SHP77 (cell line): Measurements from ENCODE around the gene MAML2.

ENCODE experiments used
- DNase-seq, 2 experiments: peaks; one replicate each; lab custom pipeline; 2025; lab: John Stamatoyannopoulos, UW

MAML2 gene

DNA sequence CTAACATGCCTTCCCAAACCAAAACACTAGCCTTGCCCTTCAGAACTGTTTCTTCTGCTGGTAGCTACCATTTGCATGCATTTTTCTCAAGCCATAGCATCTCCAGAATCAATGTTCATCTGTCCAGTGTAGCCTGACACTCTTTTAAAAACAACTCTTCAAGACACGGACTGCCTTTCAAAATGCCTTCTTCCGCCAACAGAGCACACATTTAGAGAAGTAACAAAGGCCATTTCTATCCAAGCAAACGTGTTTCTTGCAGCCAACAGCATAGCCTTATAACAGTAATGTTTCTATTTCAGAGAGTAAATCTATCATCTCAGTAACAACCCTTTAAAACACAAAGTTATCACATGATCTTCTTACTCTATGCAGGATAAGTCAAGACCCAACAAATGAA lies 275.8 kb downstream of the MAML2 start:
- no peak for DNase-seq

DNA sequence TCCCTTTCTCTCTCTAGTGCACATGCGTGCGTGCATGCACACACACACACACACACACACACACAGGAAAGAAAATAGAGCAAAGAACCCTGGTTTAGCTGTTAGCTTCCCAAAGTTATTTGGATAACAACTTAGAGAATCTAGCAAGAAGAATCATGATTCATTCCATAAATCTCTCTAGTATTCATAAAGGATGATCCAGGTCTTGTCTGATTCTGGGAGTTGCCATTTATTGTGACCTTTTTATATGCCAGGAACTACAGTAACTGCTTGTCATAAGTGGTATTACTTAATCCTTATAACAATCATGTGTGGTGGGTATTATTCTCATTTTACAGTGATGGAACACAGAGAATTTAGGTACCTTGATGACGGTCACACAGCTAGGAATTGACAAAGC lies 277.6 kb downstream of the MAML2 start:
- DNase-seq: no peak

GRCh38 chr11:96063886-96064285 lies 279.1 kb downstream of the MAML2 start:
- no peak for DNase-seq

DNA sequence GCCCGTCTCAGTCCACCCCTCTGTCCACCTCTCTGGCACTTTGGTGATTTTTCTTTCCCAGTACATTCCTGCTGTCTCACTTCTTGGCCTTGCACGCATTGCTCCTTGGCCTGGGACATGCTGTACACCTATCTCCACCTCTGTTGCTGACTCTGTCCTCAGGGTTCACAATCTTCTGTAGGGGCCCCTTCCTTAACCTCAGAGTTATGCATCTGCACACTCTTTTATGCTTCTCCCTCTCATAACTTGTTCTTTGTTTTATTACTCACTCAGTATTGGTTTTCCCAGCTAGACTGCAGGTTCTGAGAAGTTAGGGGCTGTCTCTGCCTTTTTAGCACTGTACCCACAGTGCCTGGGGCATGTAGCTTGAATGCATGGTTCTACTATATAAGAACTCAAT lies 279.9 kb downstream of the MAML2 start:
- no peak for DNase-seq

DNA sequence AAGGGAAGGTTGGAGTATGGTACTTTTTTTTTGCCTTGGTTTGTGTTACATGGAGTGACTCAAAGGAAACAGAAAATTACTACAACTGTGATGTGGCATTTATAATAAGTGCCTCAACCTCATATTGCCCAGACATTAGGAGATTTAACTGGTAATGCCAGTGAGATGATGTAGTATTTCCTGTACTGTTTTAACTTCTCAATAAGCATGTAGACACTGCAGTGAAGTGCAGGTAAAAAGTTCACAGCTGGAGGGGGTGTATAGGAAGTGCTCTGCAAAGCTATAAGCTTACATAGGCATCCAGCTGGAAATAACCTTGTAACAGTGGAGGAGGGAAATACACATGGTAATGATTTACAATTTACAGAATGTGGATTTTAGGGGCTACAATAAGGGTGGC lies 280.9 kb downstream of the MAML2 start:
- DNase-seq: no peak

DNA sequence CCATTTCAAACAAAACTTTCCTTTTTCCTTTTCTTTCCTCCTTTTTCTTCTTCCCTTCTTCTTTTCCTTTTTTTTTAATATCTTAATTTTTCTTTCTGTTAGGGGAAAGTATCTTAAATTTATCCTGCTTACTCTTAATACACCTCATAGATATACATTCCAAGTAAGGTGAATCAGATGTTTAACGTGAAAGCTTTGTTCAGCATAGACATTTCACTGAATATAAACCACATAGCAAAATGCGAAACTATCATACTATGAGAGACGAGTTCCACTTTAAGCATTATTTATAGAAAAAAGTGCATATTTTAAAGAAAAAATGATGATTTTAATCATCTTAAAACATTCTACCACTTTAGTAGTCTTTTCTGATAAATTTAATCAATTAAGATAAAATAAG lies 281.3 kb downstream of the MAML2 start:
- no peak for DNase-seq

GRCh38 chr11:96061069-96061468 lies 281.9 kb downstream of the MAML2 start:
- no peak for DNase-seq

GRCh38 chr11:96057502-96057901 lies 285.5 kb downstream of the MAML2 start:
- DNase-seq: no peak

DNA sequence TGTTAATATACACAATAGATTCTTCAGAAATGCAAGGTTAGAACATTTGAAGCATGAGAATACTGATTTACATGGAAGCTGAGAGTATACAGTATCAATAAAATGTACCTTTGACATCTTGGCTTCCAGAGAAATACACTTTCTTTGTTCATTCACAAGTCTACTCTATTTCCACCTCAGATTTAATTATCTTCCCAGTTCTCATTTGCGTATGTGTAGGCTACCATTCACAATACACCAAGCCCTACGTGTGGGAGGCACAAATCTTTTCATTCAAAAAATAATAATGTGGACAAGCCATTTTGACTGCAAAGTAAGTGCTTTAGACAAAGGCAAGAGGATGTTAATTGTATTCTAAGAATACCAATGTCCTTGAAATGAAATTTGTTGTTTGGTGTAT lies 286.4 kb downstream of the MAML2 start:
- no peak for DNase-seq

DNA sequence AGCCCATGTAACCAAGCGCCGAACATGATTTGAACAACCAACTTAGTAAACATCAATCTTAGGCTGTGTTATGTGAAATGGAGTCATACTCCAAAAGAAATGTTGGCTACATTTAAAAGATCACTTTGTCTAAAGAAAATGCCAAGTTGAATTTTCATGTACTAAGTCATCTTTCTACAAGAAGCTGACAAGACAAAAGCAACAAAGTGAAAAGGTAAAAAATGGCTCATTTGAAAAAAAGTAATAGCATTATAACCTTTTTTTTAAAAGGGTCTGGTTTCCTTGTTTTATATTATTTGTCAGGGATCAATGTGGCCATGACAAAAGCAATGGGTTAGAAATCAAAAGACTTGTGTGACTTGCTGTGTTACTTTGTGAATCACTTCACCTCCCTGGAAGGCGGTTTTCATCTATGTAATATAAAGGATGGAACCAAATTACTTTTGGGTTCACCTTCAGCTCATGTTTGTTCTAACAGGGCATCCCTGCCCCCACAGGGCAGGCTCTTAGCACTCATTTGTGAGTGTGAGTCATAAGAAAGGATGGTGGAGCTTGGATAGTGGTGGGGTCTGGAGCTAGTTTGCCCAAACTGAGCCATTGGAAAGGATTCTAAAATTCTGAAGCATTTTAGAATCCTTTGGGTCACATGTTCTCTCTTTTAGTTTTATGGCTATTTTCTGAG lies 287.1 kb downstream of the MAML2 start:
- DNase-seq: no peak

GRCh38 chr11:96054870-96055705 lies 287.9 kb downstream of the MAML2 start:
- DNase-seq: peak in 1 of 2 experiments; percentile 4

GRCh38 chr11:96052921-96053651 lies 289.9 kb downstream of the MAML2 start:
- DNase-seq: no peak

GRCh38 chr11:96051820-96052219 lies 291.2 kb downstream of the MAML2 start:
- DNase-seq: no peak

DNA sequence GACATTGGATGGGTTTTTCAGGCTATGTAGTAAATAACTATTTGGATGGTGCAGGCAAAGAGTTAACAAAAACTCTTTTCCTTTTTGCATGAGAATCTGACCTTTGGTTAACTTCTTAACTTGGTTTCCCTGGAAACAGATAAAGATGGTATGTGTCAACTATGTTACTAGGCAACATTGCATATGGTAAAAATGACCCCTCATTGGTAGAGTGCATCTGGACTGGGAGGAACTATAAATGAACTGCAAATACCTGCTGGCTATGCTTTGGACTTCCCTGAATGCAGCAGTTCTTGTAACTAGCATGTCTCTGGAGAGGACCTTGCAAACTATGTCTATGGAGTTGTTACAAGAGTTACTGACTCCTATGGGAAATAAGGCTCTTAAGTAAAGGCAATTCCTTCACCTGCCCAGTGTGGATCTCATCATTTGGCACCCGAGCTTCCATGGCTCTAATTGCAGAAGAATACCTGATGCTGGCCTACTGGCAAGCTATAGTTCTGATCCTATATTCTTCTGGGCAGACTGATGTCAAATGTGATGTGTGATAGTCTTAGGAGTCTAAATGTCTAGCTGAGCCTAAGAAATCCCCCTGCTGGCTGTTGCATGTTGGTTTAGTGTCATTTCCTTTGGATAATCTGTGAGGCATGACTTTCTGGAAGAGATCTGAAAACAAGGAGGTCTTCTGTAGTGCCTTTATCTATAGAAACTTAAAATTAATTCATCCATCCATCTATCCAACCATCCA lies 292.4 kb downstream of the MAML2 start:
- no peak for DNase-seq

GRCh38 chr11:96049426-96049825 lies 293.6 kb downstream of the MAML2 start:
- DNase-seq: no peak

GRCh38 chr11:96045622-96046456 lies 297.2 kb downstream of the MAML2 start:
- no peak for DNase-seq

DNA sequence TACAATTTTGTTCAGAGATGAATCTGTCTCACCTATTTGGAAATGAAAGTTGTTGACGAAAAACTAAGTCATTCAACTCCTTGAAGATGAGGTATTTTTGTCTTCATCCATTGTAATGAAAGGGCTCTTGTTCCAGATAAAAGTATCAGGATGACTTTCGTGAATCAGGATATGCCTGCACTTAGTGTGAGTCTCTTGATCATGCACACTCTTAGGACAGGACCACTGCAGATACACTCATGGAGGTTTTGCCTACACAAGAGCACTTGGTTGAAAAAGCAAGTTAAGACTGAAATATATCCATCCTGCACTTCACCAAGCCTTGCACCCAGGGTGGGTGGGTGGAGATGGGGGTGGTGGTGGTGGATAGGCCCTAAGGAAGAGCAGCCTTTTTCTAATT lies 298.2 kb downstream of the MAML2 start:
- DNase-seq: no peak

DNA sequence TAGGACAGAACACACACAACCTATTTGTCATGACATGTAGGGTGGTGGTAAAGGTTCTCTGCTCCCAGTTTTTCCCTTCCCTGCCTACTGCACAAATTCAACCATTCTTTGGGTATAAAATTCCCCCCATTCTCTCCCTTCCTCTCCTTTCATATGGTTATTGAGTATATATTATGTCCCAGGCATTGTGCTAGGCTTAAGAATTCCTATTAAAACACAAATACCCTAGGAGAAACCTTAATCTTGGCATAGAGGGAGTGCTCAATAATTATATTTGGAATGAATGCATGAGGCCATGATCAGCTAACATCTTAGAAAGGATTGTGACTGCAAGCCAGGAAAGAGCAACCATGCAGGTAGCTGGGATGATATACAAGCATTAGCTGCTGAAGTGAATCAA lies 298.7 kb downstream of the MAML2 start:
- no peak for DNase-seq

- no peak for DNase-seq
Measured at GRCh38 chr11:96043291-96043690, 299.7 kb downstream of the MAML2 start.

DNA sequence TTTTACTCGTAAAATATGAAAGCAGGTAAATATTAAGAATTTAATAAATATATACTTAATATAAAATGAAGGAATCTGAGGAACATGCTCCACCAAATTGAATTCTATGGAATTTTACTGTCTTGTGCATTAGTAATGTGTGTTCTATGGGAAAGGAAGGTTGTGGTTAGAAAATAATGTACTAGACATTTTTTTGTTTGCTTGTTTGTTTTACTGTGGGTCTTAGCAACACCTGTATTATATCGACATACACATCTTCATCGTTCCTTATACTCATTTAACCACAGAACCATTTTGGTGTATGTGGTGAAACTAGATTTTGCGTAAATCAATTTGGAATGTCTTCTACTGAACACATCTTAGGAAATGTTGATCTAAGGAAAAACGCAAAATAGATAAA lies 304.9 kb downstream of the MAML2 start:
- DNase-seq: no peak

GRCh38 chr11:96037405-96037949 lies 305.5 kb downstream of the MAML2 start:
- DNase-seq: no peak
